ENCODE measurements around the gene ALDH3B1. TPM values are rescaled to one million over a fixed set of nuclear protein-coding genes. Genes with fewer than 3 reads are reported as not detected.

Gene ALDH3B1
- total RNA-seq, 1 donor from 2014 or later: 34.8 TPM

DNA sequence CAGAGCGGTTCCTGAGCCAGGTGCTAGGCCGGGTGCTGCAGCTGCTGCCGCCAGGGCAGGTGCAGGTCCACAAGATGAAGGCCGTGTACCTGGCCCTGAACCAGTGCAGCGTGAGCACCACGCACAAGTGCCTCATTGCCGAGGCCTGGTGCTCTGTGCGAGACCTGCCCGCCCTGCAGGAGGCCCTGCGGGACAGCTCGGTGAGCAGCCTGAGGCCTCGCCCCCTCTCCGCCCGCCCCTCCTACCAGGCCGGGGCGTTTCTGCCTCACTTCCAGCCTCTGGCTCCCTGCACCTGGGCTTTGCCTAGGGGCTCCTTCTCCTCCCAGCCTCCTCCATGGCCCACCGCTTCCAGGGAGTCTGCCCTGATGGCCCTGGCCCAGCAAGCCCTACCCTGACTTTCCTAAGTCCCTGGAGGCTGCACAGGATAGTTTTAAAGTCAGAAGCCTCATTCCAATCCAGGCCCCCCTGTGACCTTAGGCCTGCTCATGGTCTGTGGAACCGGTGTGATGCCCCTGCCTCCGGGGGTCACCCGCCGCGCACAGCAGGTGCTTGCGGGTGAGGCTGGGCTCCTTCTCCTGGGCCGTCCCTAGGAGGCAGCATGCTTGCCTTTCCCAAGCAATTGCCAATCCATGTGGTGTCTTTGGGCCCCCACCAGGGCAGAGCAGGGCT is 34.2 kb downstream of the ALDH3B1 start:
- no peak for DNase-seq (ENCODE audit: low spot score)

DNA sequence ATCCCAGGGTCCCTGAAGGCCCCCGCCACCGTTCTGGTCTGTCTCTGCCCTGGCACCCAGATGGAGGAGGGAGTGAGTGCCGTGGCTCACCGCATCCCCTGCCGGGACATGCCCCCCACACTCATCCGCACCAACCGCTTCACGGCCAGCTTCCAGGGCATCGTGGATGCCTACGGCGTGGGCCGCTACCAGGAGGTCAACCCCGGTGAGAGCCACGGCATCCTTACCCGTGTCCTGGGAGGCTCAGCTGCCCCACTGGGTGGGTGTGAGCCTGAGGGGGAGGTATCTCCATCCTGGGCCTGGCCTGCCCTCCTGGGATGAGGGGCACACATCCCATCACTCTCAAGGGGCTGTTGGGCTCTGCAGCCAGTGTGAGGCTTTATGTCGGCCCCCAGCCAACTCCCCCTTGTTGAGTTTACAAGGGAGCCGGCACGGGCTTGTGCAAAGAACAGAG is 34.8 kb downstream of the ALDH3B1 start:
- DNase-seq (ENCODE audit: low spot score): no peak

DNA sequence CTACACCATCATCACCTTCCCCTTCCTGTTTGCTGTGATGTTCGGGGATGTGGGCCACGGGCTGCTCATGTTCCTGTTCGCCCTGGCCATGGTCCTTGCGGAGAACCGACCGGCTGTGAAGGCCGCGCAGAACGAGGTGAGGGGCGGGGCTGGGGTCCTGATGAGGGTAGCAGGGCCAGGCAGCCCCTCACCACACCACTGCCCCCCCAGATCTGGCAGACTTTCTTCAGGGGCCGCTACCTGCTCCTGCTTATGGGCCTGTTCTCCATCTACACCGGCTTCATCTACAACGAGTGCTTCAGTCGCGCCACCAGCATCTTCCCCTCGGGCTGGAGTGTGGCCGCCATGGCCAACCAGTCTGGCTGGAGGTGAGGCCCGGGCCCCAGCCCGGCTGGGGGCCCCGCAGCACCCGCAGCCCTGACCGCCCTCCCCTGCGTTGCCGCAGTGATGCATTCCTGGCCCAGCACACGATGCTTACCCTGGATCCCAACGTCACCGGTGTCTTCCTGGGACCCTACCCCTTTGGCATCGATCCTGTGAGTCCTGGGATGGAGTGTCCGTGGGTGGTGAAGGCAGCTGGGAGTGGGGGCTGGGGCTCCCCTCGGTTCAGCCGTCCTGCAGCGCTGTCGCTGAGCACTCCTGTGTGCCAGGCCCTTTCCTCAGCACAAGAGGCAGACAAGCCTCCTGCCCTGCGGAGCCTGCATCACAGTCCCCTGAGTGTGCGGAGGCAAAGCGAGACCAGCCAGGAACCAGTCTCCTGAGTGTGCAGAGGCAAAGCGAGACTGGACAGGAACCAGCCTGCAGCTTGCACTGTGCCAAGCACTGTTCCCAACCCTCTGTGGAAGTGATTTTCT is 37.5 kb downstream of the ALDH3B1 start:
- DNase-seq (ENCODE audit: low spot score): no peak

DNA sequence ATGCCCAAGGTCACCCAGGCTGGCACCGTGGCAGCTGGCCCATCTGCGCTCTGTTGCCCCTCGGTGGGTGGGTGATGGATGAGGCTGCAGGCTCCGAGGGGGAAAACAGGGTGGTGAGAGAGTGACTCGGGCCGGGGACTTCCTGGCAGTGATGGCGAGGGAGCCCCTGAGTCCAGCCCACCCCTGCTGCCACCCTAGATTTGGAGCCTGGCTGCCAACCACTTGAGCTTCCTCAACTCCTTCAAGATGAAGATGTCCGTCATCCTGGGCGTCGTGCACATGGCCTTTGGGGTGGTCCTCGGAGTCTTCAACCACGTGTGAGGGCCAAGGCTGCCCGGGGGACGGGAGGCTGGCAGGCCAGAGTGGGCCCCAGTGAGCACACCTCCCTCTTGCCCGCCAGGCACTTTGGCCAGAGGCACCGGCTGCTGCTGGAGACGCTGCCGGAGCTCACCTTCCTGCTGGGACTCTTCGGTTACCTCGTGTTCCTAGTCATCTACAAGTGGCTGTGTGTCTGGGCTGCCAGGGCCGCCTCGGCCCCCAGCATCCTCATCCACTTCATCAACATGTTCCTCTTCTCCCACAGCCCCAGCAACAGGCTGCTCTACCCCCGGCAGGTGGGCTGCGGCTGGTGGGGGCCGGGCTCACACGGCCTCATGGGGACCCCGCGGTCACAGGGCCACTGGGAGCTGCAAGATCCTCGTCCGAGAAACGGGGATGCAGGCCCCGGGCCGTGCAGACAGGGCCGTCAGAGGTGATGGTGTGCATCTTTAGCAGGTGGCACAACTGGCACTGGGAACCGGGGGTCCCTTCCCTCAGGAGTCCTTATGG is 38.8 kb downstream of the ALDH3B1 start:
- DNase-seq (ENCODE audit: low spot score): no peak

DNA sequence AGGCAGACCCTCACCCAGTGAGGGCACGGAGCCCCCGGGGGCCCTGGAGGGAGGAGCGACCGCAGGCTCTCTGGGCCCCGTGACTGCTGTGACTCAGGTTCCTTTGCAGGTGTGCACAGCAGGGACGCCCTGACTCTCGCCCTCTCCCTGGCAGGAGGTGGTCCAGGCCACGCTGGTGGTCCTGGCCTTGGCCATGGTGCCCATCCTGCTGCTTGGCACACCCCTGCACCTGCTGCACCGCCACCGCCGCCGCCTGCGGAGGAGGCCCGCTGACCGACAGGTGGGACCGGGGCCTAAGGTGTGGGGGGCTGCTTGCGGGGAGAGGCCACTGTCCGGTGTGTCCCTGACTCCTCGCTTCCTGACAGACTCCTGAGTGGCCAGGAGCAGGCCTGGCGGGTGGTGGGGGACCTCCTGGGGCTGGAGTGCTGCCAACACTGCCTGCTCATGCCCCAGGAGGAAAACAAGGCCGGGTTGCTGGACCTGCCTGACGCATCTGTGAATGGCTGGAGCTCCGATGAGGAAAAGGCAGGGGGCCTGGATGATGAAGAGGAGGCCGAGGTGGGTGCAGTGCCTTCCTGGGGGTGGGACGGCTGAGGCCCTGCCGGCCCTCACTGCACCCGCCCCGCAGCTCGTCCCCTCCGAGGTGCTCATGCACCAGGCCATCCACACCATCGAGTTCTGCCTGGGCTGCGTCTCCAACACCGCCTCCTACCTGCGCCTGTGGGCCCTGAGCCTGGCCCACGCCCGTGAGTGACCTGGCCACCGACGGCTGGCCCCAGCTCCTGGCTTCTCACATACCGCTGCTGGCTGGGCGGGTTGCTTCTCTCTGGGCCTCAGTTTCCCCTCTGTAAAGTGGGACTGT is 39.6 kb downstream of the ALDH3B1 start:
- DNase-seq (ENCODE audit: low spot score): no peak

DNA sequence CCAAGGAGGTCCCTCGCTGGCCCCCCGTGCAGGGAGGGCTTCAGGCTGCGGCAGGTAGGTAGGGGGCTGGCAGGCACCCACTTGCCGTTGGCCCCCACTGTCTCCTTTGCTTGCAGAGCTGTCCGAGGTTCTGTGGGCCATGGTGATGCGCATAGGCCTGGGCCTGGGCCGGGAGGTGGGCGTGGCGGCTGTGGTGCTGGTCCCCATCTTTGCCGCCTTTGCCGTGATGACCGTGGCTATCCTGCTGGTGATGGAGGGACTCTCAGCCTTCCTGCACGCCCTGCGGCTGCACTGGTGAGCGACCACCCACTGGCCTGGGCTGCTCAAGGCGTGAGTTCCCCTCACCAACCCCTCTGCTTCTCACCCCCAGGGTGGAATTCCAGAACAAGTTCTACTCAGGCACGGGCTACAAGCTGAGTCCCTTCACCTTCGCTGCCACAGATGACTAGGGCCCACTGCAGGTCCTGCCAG is 40.3 kb downstream of the ALDH3B1 start:
- DNase-seq (ENCODE audit: low spot score): no peak

DNA sequence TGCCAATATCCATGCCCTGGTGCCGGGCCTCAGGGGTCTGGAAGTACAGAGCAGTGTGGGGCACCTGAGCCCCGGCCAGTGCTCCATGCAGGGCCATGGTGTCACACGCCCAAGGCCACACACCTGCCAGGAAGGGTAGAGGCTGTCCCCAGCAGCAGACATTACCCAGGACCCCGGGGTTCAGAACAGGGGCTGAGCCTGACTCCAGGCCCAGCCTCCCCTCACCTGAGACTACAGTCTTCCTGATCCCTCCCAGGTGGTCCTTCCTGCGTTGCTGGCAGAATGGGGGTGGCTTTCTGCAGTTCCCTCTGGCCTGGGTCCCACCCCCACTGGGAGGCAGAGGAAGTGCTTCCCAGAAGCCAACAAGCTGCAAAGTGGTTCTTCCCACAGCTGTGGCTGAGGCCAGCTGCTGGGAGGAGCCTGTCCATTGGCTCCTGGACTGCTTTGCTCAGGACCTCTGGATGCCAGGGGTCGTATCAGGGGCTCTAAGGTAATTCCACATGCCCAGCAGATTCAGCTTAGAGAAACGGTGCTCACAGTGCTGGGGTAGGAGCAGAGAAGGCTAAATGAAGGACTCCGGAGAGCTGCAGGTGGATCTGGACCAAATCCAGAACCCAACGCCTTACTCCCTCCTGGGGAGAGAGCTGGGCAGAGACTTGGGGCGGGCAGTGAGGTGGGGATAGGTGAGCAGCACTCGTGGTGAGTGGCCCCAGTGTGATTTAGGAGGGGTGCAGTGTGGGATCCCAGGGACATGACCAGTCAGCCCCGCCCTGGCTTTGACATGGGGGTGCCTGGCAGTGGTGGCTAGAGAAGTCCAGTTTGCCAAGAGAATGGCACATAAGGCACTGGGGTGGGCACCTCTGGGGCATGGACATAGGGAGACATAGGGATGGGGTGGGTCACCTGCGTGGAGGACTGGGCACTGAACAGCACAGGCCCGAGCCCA is 41.3 kb downstream of the ALDH3B1 start:
- no peak for DNase-seq (ENCODE audit: low spot score)

DNA sequence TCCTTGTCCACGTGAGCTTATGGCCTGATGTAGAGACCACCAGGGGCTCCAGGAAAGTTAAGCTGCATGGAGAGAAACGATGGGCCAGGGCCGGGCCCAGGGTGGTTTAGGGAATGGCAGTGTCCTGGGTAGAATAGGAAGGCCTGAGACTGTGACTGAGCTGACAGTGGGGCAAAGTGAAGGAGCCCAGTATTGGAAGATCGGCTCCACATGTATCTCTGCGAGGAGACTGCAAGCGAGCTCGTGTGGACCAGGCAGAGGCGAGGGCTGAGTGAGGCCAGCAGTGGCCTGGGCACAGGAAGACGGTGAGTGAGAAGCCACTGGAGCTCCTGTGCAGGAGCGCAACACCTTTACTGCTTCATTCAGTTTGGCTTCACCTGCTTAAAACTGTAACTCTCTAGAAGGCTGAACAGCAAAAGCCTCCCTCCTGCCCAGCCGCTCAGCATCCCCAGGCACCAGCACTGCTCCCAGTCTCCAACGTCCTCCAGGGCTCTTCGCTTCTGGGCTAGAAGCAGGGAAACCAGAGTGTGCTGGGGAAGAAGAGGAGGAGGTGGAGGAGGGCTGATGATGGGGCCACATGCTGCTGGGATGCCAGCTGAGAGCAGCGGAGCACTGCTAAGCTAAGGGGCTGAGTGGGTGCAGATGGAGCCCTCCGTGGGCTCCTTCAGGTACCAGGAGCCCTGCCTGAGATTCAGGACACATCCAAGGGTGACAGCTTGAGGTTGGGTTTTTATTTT is 42.2 kb downstream of the ALDH3B1 start:
- DNase-seq (ENCODE audit: low spot score): no peak

DNA sequence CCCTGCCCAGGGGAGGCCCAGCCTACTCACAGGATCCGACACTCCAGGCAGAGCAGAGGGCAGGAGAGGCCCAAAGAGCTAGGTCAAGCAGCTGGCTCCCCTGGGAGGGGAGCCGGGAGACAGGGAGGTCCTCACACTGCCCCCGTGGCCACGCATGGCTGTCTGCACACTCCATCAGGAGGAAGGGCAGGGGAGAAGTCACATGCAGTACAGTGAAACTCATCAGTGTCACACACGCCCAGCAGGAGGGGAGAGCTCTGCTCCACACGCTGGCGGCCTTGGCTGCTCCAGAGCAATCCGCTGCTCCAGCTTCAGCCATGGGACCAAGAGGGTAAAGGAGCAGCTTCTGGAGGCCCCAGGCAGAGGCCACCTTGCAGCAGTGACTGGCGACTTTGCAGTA is 43.0 kb downstream of the ALDH3B1 start:
- no peak for DNase-seq (ENCODE audit: low spot score)

DNA sequence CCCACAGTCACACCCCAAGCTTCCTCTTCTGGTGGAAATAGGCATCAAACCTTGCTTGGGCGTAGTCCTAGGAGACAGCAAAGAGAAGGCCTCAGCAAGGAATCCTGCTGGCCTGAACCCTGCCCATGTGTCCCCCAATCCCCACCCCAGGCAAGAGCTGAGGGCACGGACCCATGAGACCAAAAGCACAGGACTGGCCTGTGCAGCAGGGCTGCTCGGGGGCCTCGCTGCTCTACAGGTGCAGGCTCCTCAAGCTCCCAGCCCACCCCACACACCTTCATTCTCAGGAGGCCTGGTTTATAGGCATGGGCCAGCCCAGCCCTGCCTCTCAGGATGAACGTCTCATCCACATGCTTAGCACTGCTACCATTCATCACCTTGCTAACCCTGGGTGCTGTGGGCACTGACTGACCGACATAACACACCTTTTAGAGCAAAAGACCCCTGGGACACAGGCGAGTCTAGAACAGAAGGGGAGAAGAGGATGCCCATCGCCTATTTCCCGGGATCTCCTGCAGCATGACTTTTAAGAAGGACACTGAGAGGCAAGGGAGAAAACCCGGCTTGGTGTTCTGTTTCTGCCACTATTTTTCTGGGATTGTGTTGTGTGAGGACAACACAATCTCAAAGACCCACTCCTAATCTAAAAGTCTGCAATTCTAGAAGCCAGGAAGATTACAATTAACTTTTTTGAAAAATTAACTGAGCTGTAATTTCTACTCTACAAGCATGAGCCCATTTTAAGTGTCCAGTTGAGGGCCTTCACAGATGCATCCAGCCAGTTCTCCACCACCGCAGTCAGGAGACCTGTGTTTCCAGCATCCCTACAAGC is 44.1 kb downstream of the ALDH3B1 start:
- DNase-seq (ENCODE audit: low spot score): no peak

DNA sequence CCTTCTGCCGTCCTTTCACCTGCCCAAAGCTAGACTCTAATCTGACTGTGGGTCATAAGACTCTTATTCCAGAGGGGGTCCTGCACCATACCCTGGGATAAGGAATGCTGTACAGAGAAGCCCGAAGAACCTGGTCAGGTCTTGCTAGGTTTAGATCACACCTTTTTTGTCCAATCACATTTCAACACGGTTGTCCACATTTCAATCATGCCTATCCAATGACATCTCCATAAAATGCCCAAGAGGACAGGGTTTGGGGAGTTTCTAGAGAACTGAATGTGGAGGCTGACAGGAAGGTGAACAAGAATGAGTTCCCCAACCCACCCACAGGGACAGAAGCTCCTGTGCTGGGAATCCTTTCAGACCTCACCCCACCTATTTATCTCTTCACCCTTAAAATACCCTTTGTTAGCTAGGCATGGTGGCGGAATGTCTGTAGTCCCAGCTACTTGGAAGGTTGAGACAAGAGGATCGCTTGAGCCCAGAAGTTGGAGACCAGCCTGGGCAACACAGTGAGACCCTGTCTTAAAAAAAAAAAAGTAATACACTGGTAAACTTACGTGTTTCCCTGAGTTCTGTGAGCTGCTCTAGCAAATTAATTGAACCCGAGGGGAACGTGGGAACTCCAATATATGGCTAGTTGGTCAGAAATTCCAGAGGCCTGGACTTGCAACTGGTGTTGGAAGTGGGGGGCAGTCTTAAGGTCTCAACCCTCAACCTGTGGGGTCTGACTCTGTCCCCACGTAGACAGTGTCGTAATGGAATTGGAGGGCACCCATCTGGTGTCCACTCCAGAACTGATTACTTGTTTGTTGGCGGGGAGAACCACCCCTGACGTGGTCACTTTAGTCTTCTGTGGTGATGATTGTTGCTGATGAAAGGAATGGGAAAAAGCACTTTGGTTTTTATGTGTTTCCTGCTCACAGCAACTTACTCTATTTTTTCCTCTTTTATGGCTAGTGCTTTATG is 46.5 kb downstream of the ALDH3B1 start:
- DNase-seq (ENCODE audit: low spot score): no peak

DNA sequence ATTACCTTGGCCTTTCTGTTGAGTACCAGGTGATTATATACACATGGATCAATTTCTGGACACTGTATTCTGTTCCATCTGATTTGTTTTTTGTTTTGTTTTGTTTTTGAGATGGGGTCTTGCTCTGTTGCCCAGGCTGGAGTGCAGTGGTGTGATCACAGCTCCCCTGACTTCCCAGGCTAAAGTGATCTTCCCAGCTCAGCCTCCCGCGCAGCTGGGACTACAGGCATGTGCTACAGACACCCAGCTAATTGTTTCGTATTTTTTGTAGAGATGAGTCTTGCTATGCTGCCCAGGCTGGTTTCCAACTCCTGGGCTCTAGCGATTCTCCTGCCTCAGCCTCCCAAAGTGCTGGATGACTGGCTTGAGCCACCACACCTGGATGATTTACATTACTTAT is 47.7 kb downstream of the ALDH3B1 start:
- DNase-seq (ENCODE audit: low spot score): no peak

DNA sequence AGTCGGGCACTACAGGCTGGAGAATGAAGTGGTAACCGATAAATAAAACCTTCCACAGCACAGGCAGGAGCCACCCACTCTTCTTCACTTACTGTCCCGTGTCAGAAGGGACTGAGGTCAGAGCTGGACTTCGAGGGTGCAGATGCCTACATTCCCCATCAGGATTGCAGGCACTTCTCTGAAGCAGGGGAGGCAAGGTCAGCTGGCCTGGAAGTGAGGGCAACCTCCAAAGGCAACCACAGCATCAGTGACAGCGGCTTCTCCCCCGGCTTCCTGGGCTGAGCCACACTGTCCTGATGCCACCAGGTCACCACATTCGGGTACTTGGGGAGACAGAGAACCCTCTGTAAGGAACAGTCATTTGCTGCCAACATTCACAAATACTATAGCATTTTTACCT is 51.4 kb downstream of the ALDH3B1 start:
- no peak for DNase-seq (ENCODE audit: low spot score)

DNA sequence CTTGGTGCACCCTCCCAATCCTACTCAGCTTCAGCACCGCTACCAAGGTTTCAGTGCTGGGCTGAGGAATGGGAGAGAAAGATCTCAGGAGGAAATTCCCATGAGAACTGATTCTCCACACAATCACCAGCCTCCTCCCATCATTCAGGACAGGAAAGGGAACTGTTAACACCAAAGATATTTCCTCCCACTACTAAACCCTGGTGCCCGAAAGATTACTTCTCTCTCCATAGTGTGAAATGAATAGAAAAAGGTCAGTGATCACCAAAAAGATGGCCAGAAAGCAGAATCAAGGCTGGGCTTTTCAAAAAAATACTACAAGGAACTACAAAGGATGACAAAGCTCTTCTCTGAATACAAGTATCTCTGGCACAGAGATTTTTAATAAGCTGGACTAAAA is 54.8 kb downstream of the ALDH3B1 start:
- DNase-seq (ENCODE audit: low spot score): no peak

DNA sequence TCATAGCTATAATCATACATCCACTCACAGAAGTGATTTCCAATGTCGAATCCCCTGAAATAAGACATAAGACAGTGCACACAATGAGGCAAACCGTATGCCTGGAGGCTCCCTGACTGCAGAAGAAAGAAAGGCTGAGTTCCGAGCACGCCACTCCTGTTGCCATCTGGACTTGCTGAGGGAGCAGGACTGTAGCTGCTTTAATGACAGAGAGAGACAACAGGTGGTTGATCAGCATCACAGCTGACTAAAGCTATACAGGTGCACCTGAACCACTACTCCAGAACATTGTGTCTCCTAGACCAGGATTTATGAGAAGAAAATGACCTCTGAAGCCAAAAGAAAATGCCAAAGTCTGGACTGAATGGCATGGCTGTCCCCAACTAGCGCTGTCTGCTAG is 55.7 kb downstream of the ALDH3B1 start:
- DNase-seq (ENCODE audit: low spot score): no peak

DNA sequence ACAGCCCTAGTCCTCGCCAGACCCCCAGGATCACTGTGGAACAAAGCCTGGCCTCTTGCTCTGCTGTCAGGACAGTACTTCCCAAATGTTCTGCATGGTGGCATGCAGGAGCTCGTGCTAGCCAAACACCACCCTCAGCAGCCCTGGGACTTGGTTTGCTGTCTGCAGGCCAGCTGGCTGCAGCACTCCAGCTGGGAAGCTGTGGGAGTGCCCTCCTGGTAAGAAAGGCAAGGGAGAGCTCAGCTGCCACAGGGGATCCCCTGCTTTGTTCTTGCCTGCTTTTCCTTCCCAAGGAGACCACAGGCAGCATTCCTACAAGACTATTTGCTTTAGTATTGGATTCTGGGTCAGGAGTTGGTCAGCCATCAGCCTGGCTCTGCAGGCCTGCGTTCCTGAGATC is 56.6 kb downstream of the ALDH3B1 start:
- no peak for DNase-seq (ENCODE audit: low spot score)

DNA sequence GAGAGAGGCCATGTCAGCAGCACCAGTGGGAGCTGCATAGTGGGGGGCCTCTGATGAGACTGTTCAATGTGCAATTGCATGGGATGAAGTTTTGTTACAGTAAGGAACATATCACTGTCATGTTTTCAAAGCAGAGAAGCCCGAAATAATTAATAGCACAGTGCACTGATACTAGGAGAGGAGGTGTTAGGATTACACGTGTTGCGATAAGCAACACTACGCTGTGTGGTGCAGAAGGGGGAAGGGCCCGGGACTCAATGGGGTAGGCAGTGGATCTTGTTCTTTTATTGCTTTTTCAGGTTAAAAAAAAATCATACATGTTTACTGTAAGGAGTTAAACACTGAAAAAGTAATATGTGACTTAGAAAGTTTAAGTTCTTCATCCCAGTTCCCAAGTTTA is 57.9 kb downstream of the ALDH3B1 start:
- no peak for DNase-seq (ENCODE audit: low spot score)
